C4-2B (cell line): ENCODE results near the gene MON2.
A peak's percentile ranks its signal among the peaks of the same experiment; 100 is the strongest.

Source experiments
- H3K27ac ChIP-seq: fragments of 450-650 bp; 2 replicates; pipeline ENCODE4 v1.5.1; 2017
- ZFX ChIP-seq: fragments of 450-650 bp; IDR thresholded peaks from 2 replicates; pipeline ENCODE4 v1.6.1; 2017
- TF ChIP-seq, protein P1 (sequence below): fragments of 450-650 bp; conservative IDR thresholded peaks from 2 replicates; pipeline ENCODE4 v1.5.1; 2017; ENCODE audit warnings: mild to moderate bottlenecking

The MON2 gene

GRCh38 chr12:62533755-62534107 lies 67.1 kb downstream of the MON2 start:
- peak overlapping the region; percentile 78 for H3K27ac ChIP-seq
- TF ChIP-seq, protein P1, sequence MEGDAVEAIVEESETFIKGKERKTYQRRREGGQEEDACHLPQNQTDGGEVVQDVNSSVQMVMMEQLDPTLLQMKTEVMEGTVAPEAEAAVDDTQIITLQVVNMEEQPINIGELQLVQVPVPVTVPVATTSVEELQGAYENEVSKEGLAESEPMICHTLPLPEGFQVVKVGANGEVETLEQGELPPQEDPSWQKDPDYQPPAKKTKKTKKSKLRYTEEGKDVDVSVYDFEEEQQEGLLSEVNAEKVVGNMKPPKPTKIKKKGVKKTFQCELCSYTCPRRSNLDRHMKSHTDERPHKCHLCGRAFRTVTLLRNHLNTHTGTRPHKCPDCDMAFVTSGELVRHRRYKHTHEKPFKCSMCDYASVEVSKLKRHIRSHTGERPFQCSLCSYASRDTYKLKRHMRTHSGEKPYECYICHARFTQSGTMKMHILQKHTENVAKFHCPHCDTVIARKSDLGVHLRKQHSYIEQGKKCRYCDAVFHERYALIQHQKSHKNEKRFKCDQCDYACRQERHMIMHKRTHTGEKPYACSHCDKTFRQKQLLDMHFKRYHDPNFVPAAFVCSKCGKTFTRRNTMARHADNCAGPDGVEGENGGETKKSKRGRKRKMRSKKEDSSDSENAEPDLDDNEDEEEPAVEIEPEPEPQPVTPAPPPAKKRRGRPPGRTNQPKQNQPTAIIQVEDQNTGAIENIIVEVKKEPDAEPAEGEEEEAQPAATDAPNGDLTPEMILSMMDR, result no peak
- no peak for TF ChIP-seq ZFX

- TF ChIP-seq, protein P1, result no peak
- TF ChIP-seq ZFX, result no peak
- peak overlapping the region; percentile 50; the same call in 1 of the 2 replicates for H3K27ac ChIP-seq
These were observed 69.9 kb downstream of the MON2 start for GRCh38 chr12:62536546-62536945.

DNA sequence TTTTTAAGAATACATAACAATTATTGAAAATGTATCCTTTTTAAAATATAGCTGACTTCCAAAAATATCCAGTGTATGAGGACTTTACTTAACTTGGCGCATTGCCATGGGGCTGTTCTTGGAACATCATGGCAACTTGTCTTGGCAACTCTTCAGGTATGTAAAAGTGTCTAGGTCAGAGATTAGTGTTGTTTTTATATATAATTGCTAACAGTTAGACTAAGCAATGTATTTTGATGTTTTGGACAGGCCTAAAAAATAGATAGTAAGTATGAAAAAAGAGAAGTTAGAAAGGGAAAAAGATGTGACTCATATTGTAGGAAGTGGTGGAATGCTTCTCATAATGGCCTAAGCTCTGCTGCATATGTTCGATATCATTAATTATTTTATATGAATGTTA lies 70.9 kb downstream of the MON2 start:
- no peak overlapping the region for H3K27ac ChIP-seq
- TF ChIP-seq, protein P1, result no peak

- no peak for TF ChIP-seq ZFX
- TF ChIP-seq, protein P1, result no peak
- H3K27ac ChIP-seq, result no peak overlapping the region
These were observed 73.7 kb downstream of the MON2 start for GRCh38 chr12:62540354-62540753.

DNA sequence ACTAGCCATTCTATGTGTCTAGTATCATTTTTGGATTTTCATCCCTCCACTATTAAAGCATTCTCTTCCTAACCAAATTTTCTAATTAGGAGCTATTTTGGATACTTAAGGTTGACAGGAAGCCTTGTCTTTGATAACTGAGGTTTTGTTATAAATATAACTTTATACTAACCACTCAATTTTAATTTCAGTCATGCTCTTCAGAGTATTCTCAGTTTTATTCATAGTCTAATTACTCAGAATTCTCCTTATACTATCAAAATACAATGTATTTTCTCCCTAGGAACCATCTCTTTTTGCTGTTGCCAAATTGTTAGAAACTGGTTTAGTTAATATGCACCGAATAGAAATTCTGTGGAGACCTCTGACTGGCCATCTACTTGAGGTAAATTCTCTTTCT lies 76.2 kb downstream of the MON2 start:
- TF ChIP-seq, protein P1, result no peak
- TF ChIP-seq ZFX, result no peak
- no peak overlapping the region for H3K27ac ChIP-seq

DNA sequence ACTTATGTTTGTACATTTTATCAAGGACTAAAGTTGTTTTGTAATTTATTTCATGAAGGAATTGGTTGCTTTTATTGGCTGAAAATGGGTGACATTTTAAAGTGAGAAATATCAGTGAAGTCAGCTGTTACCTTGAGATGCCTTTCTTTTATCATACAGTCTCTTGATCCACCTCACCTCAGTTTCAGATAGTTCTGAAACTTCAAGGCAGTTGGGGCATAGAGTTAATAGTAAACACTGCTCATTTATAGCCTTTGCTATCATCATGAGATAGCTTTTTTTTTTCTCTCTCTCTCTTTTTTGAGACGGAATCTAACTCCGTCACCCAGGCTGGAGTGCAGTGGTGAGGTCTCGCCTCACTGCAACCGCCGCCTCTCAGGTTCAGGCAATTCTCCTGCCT lies 76.7 kb downstream of the MON2 start:
- no peak overlapping the region for H3K27ac ChIP-seq
- TF ChIP-seq, protein P1, result no peak
- TF ChIP-seq ZFX, result no peak

GRCh38 chr12:62543741-62544140 lies 77.1 kb downstream of the MON2 start:
- H3K27ac ChIP-seq, result no peak overlapping the region
- TF ChIP-seq, protein P1, result no peak
- no peak for TF ChIP-seq ZFX
